SK-N-SH (cell line): ENCODE data around the gene USP15. TPM values are rescaled to one million over a fixed set of nuclear protein-coding genes. Genes with fewer than 3 reads are reported as not detected.

Experiments
- CTCF ChIA-PET: fragments of 300-600, 350-600 bp; formaldehyde crosslinking; extraction: SDS; loops from one replicate; lab custom pipeline; 2021; lab: Yijun Ruan, JAX
- POLR2A ChIA-PET: fragments of 350-600 bp; sonication (Branson Sonifier 250); formaldehyde crosslinking; extraction: SDS; loops from one replicate; lab custom pipeline; 2020; ENCODE audit warnings: antibody characterized with exemption, inconsistent platforms; lab: Yijun Ruan, JAX
- DNase-seq: peaks from one replicate; pipeline ENCODE4 v3.0.0; 2012
- H2AFZ ChIP-seq: fragments of 200-600 bp; sonication (generic); 2 replicates; pipeline ENCODE4 v1.8.1; 2016; ENCODE audit warnings: antibody characterized with exemption, mild to moderate bottlenecking, low read depth
- H3F3A ChIP-seq: fragments of 200-600 bp; sonication (generic); replicated peaks from 2 replicates; pipeline ENCODE3; 2016; ENCODE audit warnings: antibody characterized with exemption, mild to moderate bottlenecking; ENCODE audit not compliant: insufficient read depth
- H3K27ac ChIP-seq, 2 experiments: fragments of 200-500 bp in 1 of 2; fragments of 200-600 bp in 1 of 2; sonication (Bioruptor generic) in 1 of 2; sonication (generic), shearing (Covaris generic) in 1 of 2; 2 replicates each; pipeline versions ENCODE4 v1.5.1 to v1.6.1; 2014 to 2016; ENCODE audit warnings: low read depth in 2 of 2, inconsistent platforms in 1 of 2, low read length in 1 of 2, mild to moderate bottlenecking in 1 of 2, mixed read lengths in 1 of 2
- H3K27me3 ChIP-seq: fragments of 200-600 bp; sonication (generic), shearing (Covaris generic); 2 replicates; pipeline ENCODE4 v1.6.1; 2016; ENCODE audit warnings: mixed run types; ENCODE audit not compliant: insufficient read depth
- H3K36me3 ChIP-seq, 2 experiments: fragments of 200-500 bp in 1 of 2; fragments of 200-600 bp in 1 of 2; sonication (Bioruptor generic) in 1 of 2; sonication (generic) in 1 of 2; replicated peaks in 1 of 2; 2 replicates each; pipeline versions ENCODE3 to v1.5.1; 2014 to 2016; ENCODE audit warnings: low read length in 1 of 2, mild to moderate bottlenecking in 1 of 2; ENCODE audit not compliant: insufficient read depth in 2 of 2, control insufficient read depth in 1 of 2
- H3K4me1 ChIP-seq, 2 experiments: fragments of 200-500 bp in 1 of 2; fragments of 200-600 bp in 1 of 2; sonication (Bioruptor generic) in 1 of 2; sonication (generic), shearing (Covaris generic) in 1 of 2; 2 replicates each; pipeline versions ENCODE4 v1.5.1 to v1.6.1; 2014 to 2016; ENCODE audit warnings: low read depth in 1 of 2, low read length in 1 of 2, mixed run types in 1 of 2; ENCODE audit not compliant: insufficient read depth in 2 of 2, control insufficient read depth in 1 of 2
- H3K4me2 ChIP-seq: fragments of 200-600 bp; sonication (generic), shearing (Covaris generic); 2 replicates; pipeline ENCODE4 v1.6.1; 2017; ENCODE audit warnings: mixed run types
- H3K4me3 ChIP-seq, 2 experiments: fragments of 200-500 bp in 1 of 2; fragments of 200-600 bp in 1 of 2; sonication (Bioruptor generic) in 1 of 2; sonication (generic), shearing (Covaris generic) in 1 of 2; 2 replicates each; pipeline versions ENCODE4 v1.5.1 to v1.8.1; 2014 to 2016; ENCODE audit warnings: low read depth in 2 of 2, inconsistent platforms in 1 of 2, low read length in 1 of 2, mild to moderate bottlenecking in 1 of 2, mixed read lengths in 1 of 2, moderate library complexity in 1 of 2
- H3K79me2 ChIP-seq: fragments of 200-600 bp; sonication (generic); 2 replicates; pipeline ENCODE4 v1.8.1; 2017; ENCODE audit warnings: mild to moderate bottlenecking; ENCODE audit not compliant: insufficient read depth
- H3K9ac ChIP-seq: fragments of 200-600 bp; sonication (generic); 2 replicates; pipeline ENCODE4 v1.6.1; 2017; ENCODE audit warnings: mixed run types
- H3K9me2 ChIP-seq: fragments of 200-600 bp; sonication (generic); 2 replicates; pipeline ENCODE4 v1.6.1; 2017; ENCODE audit warnings: mixed run types
- H3K9me3 ChIP-seq: fragments of 200-600 bp; sonication (generic); 2 replicates; pipeline ENCODE4 v1.6.1; 2017; ENCODE audit warnings: mixed run types, mild to moderate bottlenecking, moderate library complexity
- H4K20me1 ChIP-seq: fragments of 200-600 bp; sonication (generic); 2 replicates; pipeline ENCODE4 v1.6.1; 2017; ENCODE audit warnings: mild to moderate bottlenecking, mixed run types; ENCODE audit not compliant: insufficient read depth
- ELF1 ChIP-seq: IDR thresholded peaks from 2 replicates; pipeline ENCODE4 v1.4.0; 2012
- EZH2phosphoT487 ChIP-seq: fragments of 200-600 bp; sonication (generic); IDR thresholded peaks from 2 replicates; pipeline ENCODE4 v1.6.1; 2017; ENCODE audit warnings: low read depth, mixed run types, mild to moderate bottlenecking, antibody characterized with exemption, moderate library complexity, borderline replicate concordance
- GATA2 ChIP-seq: sonication (generic); formaldehyde crosslinking; IDR thresholded peaks from 2 replicates; pipeline ENCODE4 v1.5.0; 2020; ENCODE audit warnings: mild to moderate bottlenecking, missing genetic modification reagents
- JUND ChIP-seq: IDR thresholded peaks from 2 replicates; pipeline ENCODE4 v1.4.0; 2012
- NFIC ChIP-seq: IDR thresholded peaks from 2 replicates; pipeline ENCODE4 v1.4.0; 2012; ENCODE audit warnings: borderline replicate concordance
- NRF1 ChIP-seq: IDR thresholded peaks from 2 replicates; pipeline ENCODE4 v1.6.1; 2012; ENCODE audit warnings: low read depth, mild to moderate bottlenecking, low read length
- POLR2AphosphoS5 ChIP-seq: IDR thresholded peaks from 2 replicates; pipeline ENCODE4 v1.6.1; 2012; ENCODE audit warnings: low read depth, low read length
- RAD21 ChIP-seq: IDR thresholded peaks from 2 replicates; pipeline ENCODE4 v1.6.1; 2012; ENCODE audit warnings: mild to moderate bottlenecking, low read length
- RCOR1 ChIP-seq: fragments of 150-350 bp; IDR thresholded peaks from 2 replicates; pipeline ENCODE4 v1.6.1; 2017; ENCODE audit warnings: antibody characterized with exemption, low read length
- RXRA ChIP-seq: IDR thresholded peaks from 2 replicates; pipeline ENCODE4 v1.4.0; 2012; ENCODE audit warnings: low read depth, mild to moderate bottlenecking, borderline replicate concordance
- SMC3 ChIP-seq: IDR thresholded peaks from 2 replicates; pipeline ENCODE4 v1.6.1; 2012; ENCODE audit warnings: low read depth, low read length, improper control_type of control experiment
- TAF1 ChIP-seq: IDR thresholded peaks from 2 replicates; pipeline ENCODE4 v1.6.1; 2012; ENCODE audit warnings: low read depth, mild to moderate bottlenecking, low read length, moderate library complexity, borderline replicate concordance
- TCF12 ChIP-seq: IDR thresholded peaks from 2 replicates; pipeline ENCODE4 v1.4.0; 2012
- TEAD4 ChIP-seq: IDR thresholded peaks from 2 replicates; pipeline ENCODE4 v1.4.0; 2012; ENCODE audit warnings: mild to moderate bottlenecking, borderline replicate concordance; ENCODE audit not compliant: insufficient read depth
- USF2 ChIP-seq: fragments of 150-350 bp; IDR thresholded peaks from 2 replicates; pipeline ENCODE4 v1.6.1; 2017; ENCODE audit warnings: antibody characterized with exemption, low read length, low read depth, borderline replicate concordance
- YY1 ChIP-seq: IDR thresholded peaks from 2 replicates; pipeline ENCODE4 v1.4.0; 2012; ENCODE audit warnings: low read depth, mild to moderate bottlenecking
- WGBS: methylation state at CpG from one replicate; pipeline ENCODE4 v1.1.6; 2017; ENCODE audit warnings: low lambda C conversion rate; 5-methylcytosine and 5-hydroxymethylcytosine counted together
- polyA plus RNA-seq, 3 experiments: library from polyadenylated mRNA; depleted of rRNA; stranded (reverse); fragments of >200 nt; gene quantifications; 2 replicates each; pipeline ENCODE4 v1.2.3, GENCODE V29; 2012
- TF ChIP-seq, protein P1 (sequence below): IDR thresholded peaks from 2 replicates; pipeline ENCODE4 v1.4.0; 2012; ENCODE audit warnings: low read depth, borderline replicate concordance
- TF ChIP-seq, protein P2 (sequence below): IDR thresholded peaks from 2 replicates; pipeline ENCODE4 v1.4.0; 2012; ENCODE audit warnings: low read depth

Gene USP15
- polyA plus RNA-seq, 1 of the 3 experiments (the other 2 are of a cell fraction): 13.2 TPM

DNA sequence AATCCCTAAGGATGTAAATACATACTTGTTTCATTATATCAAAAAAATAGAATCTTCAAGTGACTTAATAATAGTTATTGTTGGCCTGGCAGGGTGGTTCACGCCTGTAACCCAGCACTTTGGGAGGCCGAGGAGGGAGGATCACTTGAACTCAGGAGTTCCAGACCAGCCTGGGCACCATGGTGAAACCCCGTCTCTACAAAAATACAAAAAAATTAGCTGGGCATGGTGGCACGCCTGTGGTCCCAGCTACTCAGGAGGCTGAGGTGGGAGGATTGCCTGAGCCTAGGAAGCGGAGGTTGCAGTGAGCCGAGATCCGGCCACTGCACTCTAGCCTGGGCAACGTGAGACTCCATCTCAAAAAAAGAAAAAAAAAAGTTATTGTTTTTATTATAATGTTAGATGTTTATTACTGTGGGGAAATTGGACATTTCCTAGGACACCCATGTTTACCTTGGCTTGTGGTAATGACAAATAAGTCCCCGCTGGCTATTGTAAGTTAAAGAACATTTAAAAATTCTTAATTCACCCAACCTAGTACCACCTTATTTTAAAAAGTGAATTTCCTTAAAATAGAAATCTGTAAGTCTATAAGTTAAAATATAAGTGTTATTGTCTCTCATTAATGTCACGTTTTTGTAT lies 1.8 kb downstream of the USP15 start:
- peak overlapping the region in 1 of 2 experiments; percentile 96; a peak in 1 of 4 replicates for H3K4me3 ChIP-seq
- peaks cover 6% of the 10 kb centered on the region; the same call in 1 of the 2 replicates for H4K20me1 ChIP-seq
- H3F3A ChIP-seq: peaks cover 4% of the 10 kb centered on the region
- H3K27ac ChIP-seq: no peak overlapping the region
- CTCF ChIA-PET: no interaction called here
- TF ChIP-seq RCOR1: no peak
- TF ChIP-seq ELF1: no peak
- no peak for TF ChIP-seq TEAD4
- TF ChIP-seq RXRA: no peak
- TF ChIP-seq USF2: no peak
- TF ChIP-seq POLR2AphosphoS5: no peak
- TF ChIP-seq GATA2: no peak
- TF ChIP-seq, protein P1, sequence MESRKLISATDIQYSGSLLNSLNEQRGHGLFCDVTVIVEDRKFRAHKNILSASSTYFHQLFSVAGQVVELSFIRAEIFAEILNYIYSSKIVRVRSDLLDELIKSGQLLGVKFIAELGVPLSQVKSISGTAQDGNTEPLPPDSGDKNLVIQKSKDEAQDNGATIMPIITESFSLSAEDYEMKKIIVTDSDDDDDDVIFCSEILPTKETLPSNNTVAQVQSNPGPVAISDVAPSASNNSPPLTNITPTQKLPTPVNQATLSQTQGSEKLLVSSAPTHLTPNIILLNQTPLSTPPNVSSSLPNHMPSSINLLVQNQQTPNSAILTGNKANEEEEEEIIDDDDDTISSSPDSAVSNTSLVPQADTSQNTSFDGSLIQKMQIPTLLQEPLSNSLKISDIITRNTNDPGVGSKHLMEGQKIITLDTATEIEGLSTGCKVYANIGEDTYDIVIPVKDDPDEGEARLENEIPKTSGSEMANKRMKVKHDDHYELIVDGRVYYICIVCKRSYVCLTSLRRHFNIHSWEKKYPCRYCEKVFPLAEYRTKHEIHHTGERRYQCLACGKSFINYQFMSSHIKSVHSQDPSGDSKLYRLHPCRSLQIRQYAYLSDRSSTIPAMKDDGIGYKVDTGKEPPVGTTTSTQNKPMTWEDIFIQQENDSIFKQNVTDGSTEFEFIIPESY: no peak
- TF ChIP-seq RAD21: no peak
- TF ChIP-seq YY1: no peak
- no peak for TF ChIP-seq TAF1
- TF ChIP-seq TCF12: no peak
- no peak for TF ChIP-seq NRF1
- TF ChIP-seq, protein P2, sequence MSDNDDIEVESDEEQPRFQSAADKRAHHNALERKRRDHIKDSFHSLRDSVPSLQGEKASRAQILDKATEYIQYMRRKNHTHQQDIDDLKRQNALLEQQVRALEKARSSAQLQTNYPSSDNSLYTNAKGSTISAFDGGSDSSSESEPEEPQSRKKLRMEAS: no peak
- no peak for TF ChIP-seq SMC3
- TF ChIP-seq EZH2phosphoT487: no peak
- no peak for TF ChIP-seq NFIC
- no peak for TF ChIP-seq JUND
- peak overlapping the region; percentile 78; the same call in 1 of the 2 replicates for H3K9ac ChIP-seq
- POLR2A ChIA-PET: no interaction called here
- H3K27me3 ChIP-seq: no peaks in the 10 kb centered on the region
- H3K9me2 ChIP-seq: no peaks in the 10 kb centered on the region
- DNase-seq: no peak
- peaks cover 68% of the 10 kb centered on the region for H3K79me2 ChIP-seq
- 95% methylated on average over 10 of the region's 10 CpGs for WGBS
- H3K4me2 ChIP-seq: peak overlapping the region; percentile 83
- H3K9me3 ChIP-seq: no peaks in the 10 kb centered on the region
- no peak overlapping the region for H2AFZ ChIP-seq
- peaks cover 2 to 3% of the 10 kb centered on the region in 2 experiments for H3K36me3 ChIP-seq
- H3K4me1 ChIP-seq: peaks cover 6 to 9% of the 10 kb centered on the region in 2 experiments
